LNCAP (cell line): ENCODE measurements around the gene FZD2.

Source experiments
- TF ChIP-seq, protein P1 (sequence below): fragments of 450-650 bp; IDR thresholded peaks from 2 replicates; pipeline ENCODE4 v1.5.1; 2017; ENCODE audit warnings: mild to moderate bottlenecking

Gene FZD2

GRCh38 chr17:44530896-44531418 lies 26.3 kb upstream of the FZD2 start:
- TF ChIP-seq, protein P1, sequence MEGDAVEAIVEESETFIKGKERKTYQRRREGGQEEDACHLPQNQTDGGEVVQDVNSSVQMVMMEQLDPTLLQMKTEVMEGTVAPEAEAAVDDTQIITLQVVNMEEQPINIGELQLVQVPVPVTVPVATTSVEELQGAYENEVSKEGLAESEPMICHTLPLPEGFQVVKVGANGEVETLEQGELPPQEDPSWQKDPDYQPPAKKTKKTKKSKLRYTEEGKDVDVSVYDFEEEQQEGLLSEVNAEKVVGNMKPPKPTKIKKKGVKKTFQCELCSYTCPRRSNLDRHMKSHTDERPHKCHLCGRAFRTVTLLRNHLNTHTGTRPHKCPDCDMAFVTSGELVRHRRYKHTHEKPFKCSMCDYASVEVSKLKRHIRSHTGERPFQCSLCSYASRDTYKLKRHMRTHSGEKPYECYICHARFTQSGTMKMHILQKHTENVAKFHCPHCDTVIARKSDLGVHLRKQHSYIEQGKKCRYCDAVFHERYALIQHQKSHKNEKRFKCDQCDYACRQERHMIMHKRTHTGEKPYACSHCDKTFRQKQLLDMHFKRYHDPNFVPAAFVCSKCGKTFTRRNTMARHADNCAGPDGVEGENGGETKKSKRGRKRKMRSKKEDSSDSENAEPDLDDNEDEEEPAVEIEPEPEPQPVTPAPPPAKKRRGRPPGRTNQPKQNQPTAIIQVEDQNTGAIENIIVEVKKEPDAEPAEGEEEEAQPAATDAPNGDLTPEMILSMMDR = no peak

GRCh38 chr17:44533533-44534246 lies 23.6 kb upstream of the FZD2 start:
- TF ChIP-seq, protein P1 = peak; percentile 64

- TF ChIP-seq, protein P1 = no peak
Observed at GRCh38 chr17:44536090-44536953, 21.0 kb upstream of the FZD2 start.

- TF ChIP-seq, protein P1 = no peak
Observed at GRCh38 chr17:44539673-44540072, 17.6 kb upstream of the FZD2 start.

- TF ChIP-seq, protein P1 = no peak
Observed at GRCh38 chr17:44540246-44541084, 16.8 kb upstream of the FZD2 start.

- TF ChIP-seq, protein P1 = no peak
Observed at GRCh38 chr17:44541884-44542581, 15.3 kb upstream of the FZD2 start.
